GM19438 (cell line): ENCODE results near the gene SSBP1.
A peak's percentile ranks its signal among the peaks of the same experiment; 100 is the strongest.
"Not testable (repeated sequence)": the region's sequence is repeated elsewhere in the genome, so short reads cannot be mapped to it uniquely, and the experiment has no call there.

Source experiments
- ATAC-seq: cut with Tn5 transposase; IDR thresholded peaks from one replicate; pipeline ENCODE4 v1.9.1; 2021; ENCODE audit warnings: low read depth; ENCODE audit not compliant: unreplicated experiment

Gene SSBP1

DNA sequence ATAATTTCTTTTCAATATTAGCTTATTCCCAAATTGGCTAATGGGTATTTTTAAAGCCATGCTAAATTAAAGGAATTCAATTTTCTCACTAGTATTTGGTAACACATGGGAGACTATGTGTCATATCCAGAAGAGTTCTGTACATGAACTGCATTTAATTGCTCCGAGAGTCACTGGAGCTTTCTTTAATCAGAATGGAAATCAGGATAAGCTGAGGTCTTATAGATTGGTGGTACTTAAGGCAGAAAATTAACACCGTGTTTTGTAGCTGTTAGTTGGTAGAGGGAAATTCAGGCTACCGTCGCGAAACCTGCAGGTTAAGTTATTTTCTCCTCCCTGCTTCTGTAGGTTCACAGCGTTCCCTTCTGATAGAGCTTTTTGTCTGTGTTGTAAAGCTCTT, 29.8 kb upstream of the SSBP1 start, which contains the start of gene WEE2:
Gene WEE2 (plus strand): TSS at position 3 of the 400 bp plus-strand sequence. CDS start 406 bp downstream, outside the sequence.
- no peak for ATAC-seq

DNA sequence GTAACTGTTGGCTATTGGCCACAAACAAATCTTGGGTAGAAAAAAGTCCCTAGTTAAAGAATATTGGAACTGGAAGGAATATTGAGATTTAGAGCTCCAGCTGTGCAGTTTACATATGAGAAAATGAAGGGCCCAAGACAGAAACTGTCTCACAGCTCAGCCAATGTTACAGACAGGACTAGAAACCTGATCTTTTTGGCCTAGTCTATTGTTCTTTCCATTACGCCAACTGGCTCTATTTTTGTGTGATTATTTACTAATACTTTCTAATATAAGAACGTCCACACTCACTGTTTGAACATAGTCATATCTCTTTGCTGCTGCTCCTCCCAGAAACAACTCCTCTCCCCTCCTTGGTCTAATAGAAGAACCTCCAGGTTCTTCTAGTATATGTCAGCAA, 28.8 kb upstream of the SSBP1 start:
- no peak for ATAC-seq

DNA sequence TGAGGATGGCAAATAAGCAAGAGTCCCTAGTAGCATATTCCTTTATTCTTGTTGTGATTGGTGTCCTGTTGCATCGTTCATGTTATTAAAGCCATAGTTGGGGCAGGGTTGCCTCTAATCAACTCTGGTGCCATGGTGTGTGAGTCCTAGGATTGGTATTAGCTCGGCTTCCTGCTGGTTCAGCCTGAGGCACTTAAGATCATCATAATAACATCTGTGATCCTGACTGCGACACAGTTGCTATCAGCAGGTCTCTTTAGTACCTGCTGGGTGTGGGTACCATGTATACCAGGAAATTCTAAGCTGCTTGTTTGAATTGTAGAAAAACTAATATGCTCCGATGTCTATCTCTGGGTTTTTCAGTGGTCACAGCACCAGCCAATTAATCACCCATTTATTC, 28.4 kb upstream of the SSBP1 start:
- ATAC-seq: no peak

- ATAC-seq: no peak
These were observed 27.9 kb upstream of the SSBP1 start for GRCh38 chr7:141710301-141710700.

DNA sequence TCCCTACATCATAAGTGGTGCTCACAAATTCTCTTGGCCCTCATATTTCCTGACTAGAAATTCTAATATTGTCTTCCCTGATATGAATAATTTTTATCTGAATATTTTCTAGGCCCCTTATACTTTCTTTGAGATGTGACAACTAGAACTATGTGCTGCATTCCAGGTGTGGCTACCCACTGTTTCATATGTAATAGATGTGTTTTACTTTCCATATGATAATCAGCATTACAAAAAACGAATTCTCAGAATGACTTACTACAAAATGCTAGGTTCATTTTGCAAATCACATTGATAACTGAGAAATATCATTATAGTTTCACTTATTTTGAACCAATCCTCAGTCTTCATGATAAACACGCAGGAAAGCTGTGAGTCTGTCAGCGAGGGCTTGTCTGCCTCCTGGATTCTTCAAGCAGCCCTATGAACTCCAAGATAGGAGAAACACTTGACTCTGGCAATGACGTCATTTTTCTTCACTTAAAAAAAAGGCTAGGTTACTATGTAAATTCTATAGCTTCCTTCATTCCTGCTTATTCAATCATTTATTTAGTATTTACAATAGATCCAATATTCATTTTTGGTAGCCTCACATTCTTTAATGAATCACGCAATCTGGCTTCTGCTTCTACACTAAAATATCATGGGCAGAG, 25.4 kb upstream of the SSBP1 start:
- ATAC-seq: no peak

DNA sequence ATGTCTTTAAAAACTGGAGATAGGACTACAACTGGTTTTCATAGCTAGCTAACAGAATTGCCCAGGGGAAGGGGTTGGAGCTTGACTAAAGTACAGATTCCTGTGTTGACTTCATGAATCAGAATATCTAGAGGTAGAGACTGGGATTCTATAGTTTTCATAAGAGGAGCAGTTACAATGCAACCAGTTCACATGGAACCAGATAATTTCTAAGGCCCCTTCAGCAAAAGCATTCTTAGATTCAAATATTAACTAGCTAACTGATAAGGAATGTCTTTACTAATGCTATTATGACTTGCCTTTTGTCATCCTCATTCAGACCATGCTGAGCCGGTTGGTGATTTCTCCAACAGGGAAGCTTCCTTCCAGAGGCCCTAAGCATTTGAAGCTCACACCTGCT, 24.3 kb upstream of the SSBP1 start:
- no peak for ATAC-seq

DNA sequence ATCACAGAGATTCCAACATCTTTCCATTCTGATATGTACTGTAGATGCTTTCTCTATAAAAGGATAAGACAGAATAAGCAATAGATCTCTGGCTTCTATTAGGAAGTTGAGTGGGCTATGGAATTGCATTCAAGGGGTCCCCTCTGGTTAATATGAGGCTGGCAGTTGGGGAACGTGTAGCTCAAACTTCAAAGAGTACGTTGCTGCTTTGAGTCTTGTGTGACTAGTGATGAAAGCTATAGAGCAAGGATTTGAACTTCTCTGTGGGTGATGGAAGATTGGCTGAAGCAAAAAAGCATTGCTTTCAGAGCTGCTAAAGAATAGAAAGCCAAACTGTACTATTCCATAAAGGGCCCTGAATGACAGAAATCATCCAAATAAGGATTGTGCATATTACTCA, 23.6 kb upstream of the SSBP1 start:
- ATAC-seq: no peak

GRCh38 chr7:141715018-141715417, 23.1 kb upstream of the SSBP1 start:
- no peak for ATAC-seq

- ATAC-seq: no peak
These were observed 22.1 kb upstream of the SSBP1 start for GRCh38 chr7:141715794-141716689.

DNA sequence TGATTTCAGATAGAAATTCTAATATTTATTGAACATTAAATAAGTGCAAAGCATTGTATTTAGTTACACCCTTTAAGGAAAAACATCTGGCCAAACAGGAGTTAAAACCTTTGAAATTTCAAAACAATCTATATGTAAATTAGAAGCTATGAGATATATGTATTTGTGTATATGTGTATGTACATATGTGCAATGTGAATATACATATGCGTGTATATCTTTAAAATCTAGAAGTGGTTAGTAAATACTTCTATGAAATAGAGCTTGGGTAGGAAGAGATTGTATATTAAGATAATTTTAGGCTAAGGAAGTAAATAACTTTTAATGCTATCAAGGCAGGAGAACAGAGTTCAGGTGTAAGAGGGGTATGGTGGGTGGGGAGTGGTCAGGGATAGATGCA, 20.7 kb upstream of the SSBP1 start:
- no peak for ATAC-seq

DNA sequence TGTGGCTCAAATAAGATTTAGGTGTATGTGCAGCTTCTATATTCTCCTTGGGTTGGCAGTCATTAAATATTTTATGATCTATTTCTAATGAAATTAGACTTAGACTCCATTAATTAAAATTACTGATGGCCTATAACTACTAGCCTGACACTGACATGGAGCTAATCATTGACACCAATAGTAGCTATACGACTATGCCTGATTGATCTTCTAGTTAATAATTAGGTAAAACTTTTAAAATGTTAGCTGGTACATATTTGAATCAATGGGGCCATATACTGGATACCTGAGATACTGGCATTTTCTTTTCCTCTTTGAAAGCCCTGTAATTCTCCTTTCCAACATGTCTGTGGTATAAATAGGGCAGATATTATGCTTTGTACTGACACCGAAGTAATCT, 15.6 kb upstream of the SSBP1 start:
- no peak for ATAC-seq

DNA sequence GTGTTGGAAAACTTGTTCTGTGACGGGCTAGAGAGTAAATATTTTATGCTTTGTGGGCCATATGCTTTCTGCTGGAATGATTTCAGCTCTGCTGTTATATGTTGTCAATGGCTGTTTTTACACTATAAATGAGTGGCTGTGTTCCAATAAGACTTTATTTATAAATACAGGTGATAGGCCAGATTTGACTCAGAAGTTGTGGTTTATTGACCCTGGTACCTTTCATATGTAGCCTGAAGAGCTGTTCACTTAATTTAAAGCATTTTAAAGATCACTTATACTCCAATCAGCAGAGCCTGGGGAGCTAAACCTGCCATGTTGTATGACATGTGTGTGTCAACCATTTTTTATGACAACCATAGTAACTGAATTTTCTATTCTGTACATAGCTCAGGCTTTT, 9.1 kb upstream of the SSBP1 start:
- no peak for ATAC-seq

- ATAC-seq: no peak
These were observed 6.5 kb upstream of the SSBP1 start for GRCh38 chr7:141731476-141732149.

DNA sequence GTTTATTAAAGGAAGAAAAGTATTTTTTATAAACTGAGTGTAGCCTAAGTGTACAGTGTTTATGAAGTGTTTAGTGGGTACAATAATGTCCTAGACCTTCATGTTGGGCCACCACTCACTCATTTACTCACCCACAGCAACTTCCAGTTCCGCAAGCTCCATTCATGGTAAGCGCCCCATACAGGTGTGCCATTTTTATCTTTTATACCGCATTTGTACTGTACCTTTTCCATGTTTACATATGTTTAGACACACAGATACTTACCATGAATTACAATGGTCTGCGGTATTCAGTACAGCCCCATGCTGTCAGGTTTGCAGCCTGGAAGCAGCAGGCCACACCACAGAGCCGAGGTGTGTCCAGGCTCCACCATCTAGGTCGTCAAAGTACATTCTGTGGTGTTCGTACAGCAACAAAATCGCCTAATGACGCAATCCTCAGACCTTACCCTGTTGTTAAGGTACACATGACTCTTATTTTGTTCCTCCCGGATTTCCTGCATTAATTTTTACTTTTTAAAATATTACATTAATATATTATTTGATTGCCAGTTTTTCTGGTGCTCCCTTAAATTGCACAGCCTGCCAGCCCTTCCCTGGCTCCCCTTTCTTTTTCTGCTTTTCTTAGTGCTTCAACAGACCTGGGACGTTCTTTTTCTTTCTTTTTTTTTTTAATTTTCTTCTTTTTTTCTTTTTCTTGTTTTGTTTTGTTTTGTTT, 881 bp upstream of the SSBP1 start:
- no peak for ATAC-seq

DNA sequence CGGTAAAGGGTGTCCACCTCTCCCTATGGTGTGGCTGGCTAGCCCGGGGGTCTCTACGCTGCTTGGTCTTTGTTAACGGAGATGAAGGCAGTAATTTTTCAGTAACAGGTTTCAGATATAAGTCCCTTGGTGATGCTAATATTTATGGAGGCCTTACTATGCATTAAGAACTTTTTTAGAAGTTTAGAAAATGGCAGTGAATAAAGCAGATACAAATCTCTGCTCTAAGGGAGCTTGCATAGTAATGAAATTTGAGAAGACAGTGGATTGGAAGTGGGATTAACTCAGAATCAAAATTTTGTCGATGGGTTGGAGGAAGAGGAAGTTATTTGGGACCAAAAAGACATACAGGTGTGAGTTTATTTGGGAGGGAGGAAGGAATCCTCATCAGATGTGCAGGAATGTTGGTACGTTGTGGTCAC, 445 bp downstream of the SSBP1 start:
- peak; percentile 49 for ATAC-seq

DNA sequence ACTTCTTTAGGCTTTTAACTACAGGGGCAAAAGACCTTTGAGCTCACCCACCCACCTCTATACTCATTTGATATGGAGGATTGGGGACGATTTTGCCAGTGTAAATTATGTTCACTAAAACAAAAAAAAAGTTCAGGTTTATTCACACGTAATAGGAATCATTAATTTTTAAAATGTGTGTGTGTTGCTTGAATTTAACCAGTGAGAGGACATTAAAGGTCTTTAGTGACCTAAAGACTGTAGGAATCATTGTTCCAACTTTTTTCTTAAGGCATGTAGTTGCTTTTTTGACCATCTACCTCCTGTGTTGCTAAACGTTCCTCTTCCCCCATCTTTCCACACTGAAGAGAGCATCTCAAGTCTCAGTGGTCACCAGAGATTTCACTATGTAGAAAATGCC, 1.1 kb downstream of the SSBP1 start:
- no peak for ATAC-seq

- no peak for ATAC-seq
These were observed 4.1 kb downstream of the SSBP1 start for GRCh38 chr7:141742229-141742628.

DNA sequence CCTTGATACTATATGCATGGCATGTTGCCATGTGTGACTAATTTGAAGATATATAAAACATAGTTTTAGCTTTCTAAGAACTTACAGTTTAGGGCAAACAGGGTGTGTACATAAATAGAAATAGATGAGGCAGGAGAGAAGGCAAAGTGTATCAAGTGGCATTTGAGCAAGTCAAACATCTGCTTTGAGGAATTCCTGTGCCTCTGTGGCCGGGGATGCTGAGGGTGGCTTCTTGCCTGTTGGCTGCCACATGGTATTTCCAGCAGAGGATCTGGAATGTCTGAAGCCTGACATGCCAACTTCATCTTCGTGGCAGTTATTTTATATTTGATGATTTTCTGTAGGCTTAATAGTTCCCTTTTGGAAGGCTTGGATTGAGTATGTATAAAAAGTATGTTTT, 6.0 kb downstream of the SSBP1 start:
- ATAC-seq: no peak

GRCh38 chr7:141748396-141748795, 10.2 kb downstream of the SSBP1 start:
- ATAC-seq: no peak

GRCh38 chr7:141751904-141752303, 13.7 kb downstream of the SSBP1 start:
- not testable (repeated sequence) for ATAC-seq

DNA sequence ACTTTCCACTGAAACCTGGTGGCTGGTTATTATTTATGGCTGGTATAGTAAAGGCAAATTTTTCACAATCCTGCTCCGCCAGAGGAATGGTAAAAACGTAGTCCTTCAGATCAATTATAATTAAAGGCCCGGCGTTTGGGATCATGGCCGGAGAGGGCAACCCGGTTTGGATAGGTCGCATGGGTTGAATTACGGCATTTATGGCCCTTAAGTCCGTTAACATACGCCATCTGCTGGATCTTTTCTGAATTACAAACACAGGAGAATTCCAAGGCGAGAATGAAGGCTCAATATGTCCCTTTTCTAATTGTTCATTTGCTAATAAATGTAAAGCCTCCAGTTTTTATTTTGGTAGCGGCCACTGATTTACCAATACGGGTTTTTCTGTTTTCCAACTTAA, 14.5 kb downstream of the SSBP1 start:
- no peak for ATAC-seq
